ENCODE results near the gene TTL.

The TTL gene

GRCh38 chr2:112583497-112584133, 101.7 kb downstream of the TTL start:
- DNase-seq (ENCODE audit: low read depth, low spot score) = no peak

GRCh38 chr2:112584134-112584890, 102.4 kb downstream of the TTL start, which contains the start of gene CHCHD5:
Gene CHCHD5, plus strand, starts transcription at chr2:112584609. Its CDS starts 39 bp downstream, at chr2:112584648.
- DNase-seq (ENCODE audit: low read depth, low spot score) = peak; percentile 80

GRCh38 chr2:112584891-112585250, 102.9 kb downstream of the TTL start:
- DNase-seq (ENCODE audit: low read depth, low spot score) = no peak

- DNase-seq (ENCODE audit: low read depth, low spot score) = no peak
These were observed 103.4 kb downstream of the TTL start for GRCh38 chr2:112585400-112585799.

- no peak for DNase-seq (ENCODE audit: low read depth, low spot score)
These were observed 104.0 kb downstream of the TTL start for GRCh38 chr2:112585873-112586464.

GRCh38 chr2:112588611-112589045, 106.7 kb downstream of the TTL start:
- DNase-seq (ENCODE audit: low read depth, low spot score) = peak; percentile 87

Data from brain pericyte (primary cell).